Kidney (tissue), 14 donors: ENCODE measurements around the gene CACNG5. TPM values are rescaled to one million over a fixed set of nuclear protein-coding genes. Genes with fewer than 3 reads are reported as not detected.

Source experiments
- DNase-seq, 5 donors: peaks; one replicate each; pipeline ENCODE4 v3.0.0-alpha.2; 2013 to 2020
- FAIRE-seq: peaks from 2 replicates; lab custom pipeline; 2012; peaks lifted over from hg19 to GRCh38; lab: Jason Lieb, UNC
- H3K27ac ChIP-seq, 2 donors: one replicate each; pipeline ENCODE4 v1.7.0; 2013; ENCODE audit warnings: low read depth in 2 of 2, low read length in 2 of 2, inconsistent platforms in 1 of 2
- H3K27me3 ChIP-seq: one replicate; pipeline ENCODE4 v1.7.1; 2013; ENCODE audit warnings: low read length, inconsistent platforms; ENCODE audit not compliant: control insufficient read depth, insufficient read depth
- H3K36me3 ChIP-seq, 3 donors: one replicate each; pipeline versions ENCODE4 v1.7.0 to v1.7.1; 2013; ENCODE audit warnings: low read length in 3 of 3, control low read depth in 1 of 3, inconsistent platforms in 1 of 3; ENCODE audit not compliant: insufficient read depth in 3 of 3, control insufficient read depth in 2 of 3
- H3K4me1 ChIP-seq, 3 donors: one replicate each; pipeline versions ENCODE4 v1.7.0 to v1.7.1; 2013; ENCODE audit warnings: low read length in 3 of 3, inconsistent platforms in 1 of 3, low read depth in 1 of 3; ENCODE audit not compliant: control insufficient read depth in 2 of 3, insufficient read depth in 2 of 3
- H3K4me3 ChIP-seq, 3 donors: one replicate each; pipeline versions ENCODE4 v1.7.0 to v1.8.1; 2013; ENCODE audit warnings: low read length in 3 of 3, control low read depth in 1 of 3, inconsistent platforms in 1 of 3
- H3K9ac ChIP-seq, 3 donors: one replicate each; pipeline versions ENCODE4 v1.7.0 to v1.7.1; 2013; ENCODE audit warnings: low read length in 3 of 3, control low read depth in 1 of 3, inconsistent platforms in 1 of 3
- H3K9me3 ChIP-seq, 3 donors: one replicate each; pipeline versions ENCODE4 v1.7.0 to v1.7.1; 2013; ENCODE audit warnings: low read length in 3 of 3, control low read depth in 1 of 3, inconsistent platforms in 1 of 3; ENCODE audit not compliant: control insufficient read depth in 2 of 3, insufficient read depth in 1 of 3
- intact Hi-C: fragments of 100-400 bp; cut with DNase I; formaldehyde crosslinking; loops from one replicate; pipeline ENCODE4 v1.11.1; 2022
- polyA plus RNA-seq: library from polyadenylated mRNA; stranded (reverse); fragments of 350-450 nt; fragmentation: Illumina TruSeq; extraction: RNeasy Lipid Tissue Mini Kit (QIAGEN cat#74804); gene quantifications from one replicate; pipeline ENCODE4 v1.2.3, GENCODE V29; 2014; ENCODE audit warnings: low read depth, low replicate concordance; ENCODE audit not compliant: insufficient read depth
- total RNA-seq: library from RNA; stranded (reverse); fragmentation: NEBNext Ultra II Directional; extraction: Animal tissue kit (Norgen Biotek cat#: 25700); gene quantifications from one replicate; pipeline ENCODE4 v1.2.1, GENCODE V29; 2021
- TF ChIP-seq, protein P1 (sequence below): IDR thresholded peaks from 3 replicates; pipeline ENCODE4 v1.5.1; 2012; ENCODE audit warnings: mild to moderate bottlenecking, moderate library complexity, borderline replicate concordance; ENCODE audit not compliant: insufficient read depth; ENCODE audit errors: extremely low read depth
- donor health status: control.
- donor health status: control.
- donor health status: control.
- donor health status: control.
- donor health status: control.
- donor health status: DM: yes; HTN: yes; CAD: no.
- donor health status: Normal renal cell carcinoma (clear cell type).

The CACNG5 gene
- total and polyA plus RNA-seq, 2 donors from 2014 or later = not detected

DNA sequence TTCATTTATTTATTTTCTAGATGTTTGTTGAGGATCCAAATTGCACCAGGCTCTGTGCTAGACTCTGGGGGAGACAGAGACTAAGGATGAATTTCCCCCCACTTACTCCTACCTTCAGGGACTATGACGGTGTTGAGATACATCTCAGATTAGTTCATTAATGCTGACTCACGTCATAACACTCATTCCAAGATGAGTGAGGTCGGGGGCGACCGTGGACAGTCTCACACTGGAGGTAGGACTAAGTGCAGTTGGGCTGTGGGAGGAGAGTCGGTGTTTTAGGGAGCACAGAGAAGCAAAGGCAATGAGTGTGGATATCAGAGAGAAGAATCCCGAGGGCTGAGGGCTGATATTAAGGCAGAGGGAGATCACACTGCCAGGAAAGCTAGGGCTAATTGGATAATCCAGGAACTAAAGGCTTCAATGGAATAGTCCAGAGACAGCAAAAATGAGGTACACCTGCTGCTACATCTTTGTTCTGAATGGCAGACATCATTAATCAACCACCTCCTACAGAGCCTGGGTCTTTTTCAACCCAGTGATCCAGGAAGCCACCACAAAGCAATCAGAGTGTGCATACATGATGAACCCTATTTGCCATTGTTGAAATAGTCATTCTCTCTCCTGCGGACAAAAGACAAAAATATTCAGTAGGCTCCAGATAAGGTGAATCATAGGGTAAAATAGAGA, 91.0 kb downstream of the CACNG5 start:
- TF ChIP-seq, protein P1, sequence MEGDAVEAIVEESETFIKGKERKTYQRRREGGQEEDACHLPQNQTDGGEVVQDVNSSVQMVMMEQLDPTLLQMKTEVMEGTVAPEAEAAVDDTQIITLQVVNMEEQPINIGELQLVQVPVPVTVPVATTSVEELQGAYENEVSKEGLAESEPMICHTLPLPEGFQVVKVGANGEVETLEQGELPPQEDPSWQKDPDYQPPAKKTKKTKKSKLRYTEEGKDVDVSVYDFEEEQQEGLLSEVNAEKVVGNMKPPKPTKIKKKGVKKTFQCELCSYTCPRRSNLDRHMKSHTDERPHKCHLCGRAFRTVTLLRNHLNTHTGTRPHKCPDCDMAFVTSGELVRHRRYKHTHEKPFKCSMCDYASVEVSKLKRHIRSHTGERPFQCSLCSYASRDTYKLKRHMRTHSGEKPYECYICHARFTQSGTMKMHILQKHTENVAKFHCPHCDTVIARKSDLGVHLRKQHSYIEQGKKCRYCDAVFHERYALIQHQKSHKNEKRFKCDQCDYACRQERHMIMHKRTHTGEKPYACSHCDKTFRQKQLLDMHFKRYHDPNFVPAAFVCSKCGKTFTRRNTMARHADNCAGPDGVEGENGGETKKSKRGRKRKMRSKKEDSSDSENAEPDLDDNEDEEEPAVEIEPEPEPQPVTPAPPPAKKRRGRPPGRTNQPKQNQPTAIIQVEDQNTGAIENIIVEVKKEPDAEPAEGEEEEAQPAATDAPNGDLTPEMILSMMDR = no peak
- Histone ChIP-seq H3K27me3 (no peaks in the 10 kb centered on the region), H3K9ac (no peak overlapping the region), H3K4me3 (no peak overlapping the region), H3K36me3 (no peaks in the 10 kb centered on the region), H3K4me1 (no peaks in the 10 kb centered on the region), H3K27ac (no peak overlapping the region), H3K9me3 (no peaks in the 10 kb centered on the region)
- no peak for FAIRE-seq
- no peak for DNase-seq
- intact Hi-C loops = no loop called here

DNA sequence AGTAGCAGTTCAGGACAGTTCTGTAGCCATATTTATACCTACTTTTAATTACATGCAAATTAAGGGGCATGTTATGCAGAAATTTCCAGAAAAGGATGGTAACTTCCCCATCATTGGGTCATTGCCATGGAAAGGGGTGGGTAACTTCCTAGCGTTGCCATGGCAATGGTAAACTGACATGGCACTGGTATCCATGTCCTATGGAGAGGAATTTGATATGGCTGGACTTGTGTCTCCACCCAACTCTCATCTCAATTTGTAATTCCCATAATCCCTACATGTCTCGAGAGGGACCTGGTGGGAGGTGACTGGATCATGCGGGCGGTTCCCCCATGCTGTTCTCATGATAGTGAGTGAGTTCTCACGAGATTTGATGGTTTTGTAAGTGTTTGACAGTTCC, 94.0 kb downstream of the CACNG5 start:
- Histone ChIP-seq H3K4me1 (no peaks in the 10 kb centered on the region), H3K27ac (no peak overlapping the region), H3K9ac (no peak overlapping the region), H3K27me3 (no peaks in the 10 kb centered on the region), H3K9me3 (no peaks in the 10 kb centered on the region), H3K4me3 (no peak overlapping the region), H3K36me3 (no peaks in the 10 kb centered on the region)
- intact Hi-C loops = no loop called here
- TF ChIP-seq, protein P1 = no peak
- FAIRE-seq (no peak), DNase-seq (no peak)

DNA sequence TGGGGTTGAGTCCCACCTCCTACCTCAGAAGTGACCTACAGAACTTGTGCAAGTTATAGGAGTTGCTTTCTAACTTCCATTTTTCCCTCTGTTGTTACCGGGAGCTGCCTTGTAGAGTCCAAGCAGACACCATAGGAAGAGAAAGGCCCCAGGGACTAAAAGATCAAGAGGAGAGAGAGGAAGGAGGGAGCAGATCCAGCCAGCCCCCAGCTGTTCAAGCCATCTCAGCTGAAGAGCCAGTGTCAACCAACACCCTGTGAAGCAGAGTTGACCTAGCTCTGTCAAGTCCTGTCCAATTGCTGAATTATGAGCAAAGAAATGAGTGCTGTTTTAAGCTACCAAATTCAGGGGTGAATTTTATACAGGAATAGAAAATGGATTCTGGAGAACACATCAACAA, 94.7 kb downstream of the CACNG5 start:
- no peak overlapping the region for H3K9ac ChIP-seq
- no peak overlapping the region for H3K4me3 ChIP-seq
- no peak overlapping the region for H3K27ac ChIP-seq
- DNase-seq (no peak), FAIRE-seq (no peak)
- no peaks in the 10 kb centered on the region for H3K9me3 ChIP-seq
- H3K4me1 ChIP-seq = no peaks in the 10 kb centered on the region
- H3K36me3 ChIP-seq = no peaks in the 10 kb centered on the region
- H3K27me3 ChIP-seq = no peaks in the 10 kb centered on the region
- intact Hi-C loops = no loop called here
- TF ChIP-seq, protein P1 = no peak

DNA sequence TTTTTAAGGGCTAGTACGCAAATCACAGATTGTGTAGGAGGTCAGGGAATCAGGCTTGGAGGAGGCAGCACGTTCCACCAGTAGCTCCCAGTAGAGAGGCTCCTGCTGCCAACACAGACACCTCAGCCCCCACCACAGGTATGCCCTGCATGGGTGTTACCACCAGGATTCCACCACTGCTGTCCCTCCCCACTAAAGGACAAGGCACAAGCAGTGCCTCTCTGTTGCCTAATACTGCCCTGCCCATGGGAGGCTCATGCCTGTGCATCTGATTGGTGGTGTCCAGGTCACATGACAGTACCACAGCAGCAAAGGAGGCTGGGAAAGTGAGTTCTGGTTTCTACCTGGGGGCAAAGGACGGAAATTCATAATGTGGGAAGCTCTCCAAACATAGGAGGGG, 96.0 kb downstream of the CACNG5 start:
- no peaks in the 10 kb centered on the region for H3K36me3 ChIP-seq
- no peak overlapping the region for H3K27ac ChIP-seq
- H3K9ac ChIP-seq = no peak overlapping the region
- H3K4me3 ChIP-seq = no peak overlapping the region
- no peaks in the 10 kb centered on the region for H3K9me3 ChIP-seq
- FAIRE-seq (no peak), DNase-seq (no peak)
- H3K4me1 ChIP-seq = no peaks in the 10 kb centered on the region
- TF ChIP-seq, protein P1 = no peak
- intact Hi-C loops = no loop called here
- no peaks in the 10 kb centered on the region for H3K27me3 ChIP-seq
